ENCODE data around the gene THSD8.
"Not testable (repeated sequence)": the region's sequence is repeated elsewhere in the genome, so short reads cannot be mapped to it uniquely, and the experiment has no call there.

THSD8 gene

DNA sequence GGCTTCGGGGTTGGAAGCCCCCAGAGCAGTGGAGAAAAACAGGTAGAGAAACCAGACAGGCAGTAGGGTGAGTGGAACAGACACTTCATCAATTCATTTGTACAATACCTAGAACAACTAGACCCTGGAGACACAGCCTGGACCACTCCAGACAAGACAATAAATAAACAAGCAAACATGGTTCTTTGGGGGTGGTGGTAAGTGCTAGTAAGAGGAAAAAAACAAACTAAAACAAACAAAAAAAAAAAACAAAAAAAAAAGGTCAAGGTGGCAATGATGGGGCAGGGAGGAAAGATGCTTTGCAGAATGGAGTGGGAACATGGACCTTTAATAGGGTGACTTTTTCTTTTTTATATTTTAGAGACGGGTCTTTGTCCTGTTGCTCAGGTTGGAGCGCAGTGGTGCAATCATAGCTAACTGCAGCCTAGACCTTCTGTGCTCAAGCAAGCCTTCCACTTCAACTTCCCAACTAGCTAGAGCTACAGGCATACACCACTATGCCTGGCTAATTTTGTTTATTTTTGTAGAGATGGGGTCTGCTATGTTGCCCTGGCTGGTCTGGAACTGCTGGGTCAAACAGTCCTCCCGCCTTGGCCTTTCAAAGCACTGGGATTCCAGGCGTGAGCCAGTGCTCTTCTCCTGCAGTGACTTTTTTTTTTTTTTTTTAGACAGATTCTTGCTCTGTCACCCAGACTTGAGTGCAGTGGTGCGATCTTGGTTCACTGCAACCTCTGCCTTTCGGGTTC lies 7.5 kb upstream of the THSD8 start:
- no peak for DNase-seq
- Histone ChIP-seq H3K4me3 (peak overlapping the region; percentile 86 to 96), H3K27ac (peak overlapping the region; percentile 98 to 99), H3K27me3 (no peaks in the 10 kb centered on the region), H3K36me3 (peaks cover 9 to 24% (median 18%) of the 10 kb centered on the region in 3 donors), H3K4me1 (peaks cover 0 to 29% (median 20%) of the 10 kb centered on the region in 4 donors), H3K9me3 (no peaks in the 10 kb centered on the region)
- TF ChIP-seq, protein P1, sequence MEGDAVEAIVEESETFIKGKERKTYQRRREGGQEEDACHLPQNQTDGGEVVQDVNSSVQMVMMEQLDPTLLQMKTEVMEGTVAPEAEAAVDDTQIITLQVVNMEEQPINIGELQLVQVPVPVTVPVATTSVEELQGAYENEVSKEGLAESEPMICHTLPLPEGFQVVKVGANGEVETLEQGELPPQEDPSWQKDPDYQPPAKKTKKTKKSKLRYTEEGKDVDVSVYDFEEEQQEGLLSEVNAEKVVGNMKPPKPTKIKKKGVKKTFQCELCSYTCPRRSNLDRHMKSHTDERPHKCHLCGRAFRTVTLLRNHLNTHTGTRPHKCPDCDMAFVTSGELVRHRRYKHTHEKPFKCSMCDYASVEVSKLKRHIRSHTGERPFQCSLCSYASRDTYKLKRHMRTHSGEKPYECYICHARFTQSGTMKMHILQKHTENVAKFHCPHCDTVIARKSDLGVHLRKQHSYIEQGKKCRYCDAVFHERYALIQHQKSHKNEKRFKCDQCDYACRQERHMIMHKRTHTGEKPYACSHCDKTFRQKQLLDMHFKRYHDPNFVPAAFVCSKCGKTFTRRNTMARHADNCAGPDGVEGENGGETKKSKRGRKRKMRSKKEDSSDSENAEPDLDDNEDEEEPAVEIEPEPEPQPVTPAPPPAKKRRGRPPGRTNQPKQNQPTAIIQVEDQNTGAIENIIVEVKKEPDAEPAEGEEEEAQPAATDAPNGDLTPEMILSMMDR (IDR thresholded peaks at IDR 0.05), result peak in 1 of 2 experiments; percentile 3
- intact Hi-C loops (cut with DNase I; ENCODE audit: low total_unique reads), result loop anchor here (10.0 kb wide), 1 partner anchor 1050 kb away; no protein-coding TSS in a partner anchor

DNA sequence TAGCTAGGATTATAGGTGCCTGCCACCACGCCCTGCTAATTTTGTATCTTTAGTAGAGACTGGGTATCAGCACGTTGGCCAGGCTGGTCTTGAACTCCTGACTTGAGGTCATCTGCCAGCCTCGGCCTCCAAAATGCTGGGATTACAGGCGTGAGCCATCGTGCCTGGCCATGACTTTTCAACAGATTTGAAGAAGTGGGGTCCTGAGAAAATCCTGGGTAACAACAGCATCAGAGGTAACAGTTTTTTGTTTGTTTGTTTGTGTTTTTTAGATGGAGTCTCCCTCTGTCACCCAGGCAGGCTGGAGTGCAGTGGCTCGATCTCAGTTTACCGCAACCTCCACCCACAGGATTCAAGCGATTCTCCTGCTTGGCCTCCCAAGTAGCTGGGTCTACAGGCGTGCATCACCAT lies 6.9 kb upstream of the THSD8 start:
- no peak for DNase-seq
- Histone ChIP-seq H3K4me1 (peaks cover 0 to 28% (median 20%) of the 10 kb centered on the region in 4 donors), H3K4me3 (peak overlapping the region in 1 of 2 donors; percentile 96), H3K36me3 (peaks cover 12 to 30% (median 24%) of the 10 kb centered on the region in 3 donors), H3K27me3 (no peaks in the 10 kb centered on the region), H3K9me3 (no peaks in the 10 kb centered on the region), H3K27ac (peak overlapping the region; percentile 98 to 99)
- intact Hi-C loops (cut with DNase I; ENCODE audit: low total_unique reads), result loop anchor here (10.0 kb wide), 1 partner anchor 1050 kb away; no protein-coding TSS in a partner anchor
- TF ChIP-seq, protein P1 (IDR thresholded peaks at IDR 0.05), result no peak

DNA sequence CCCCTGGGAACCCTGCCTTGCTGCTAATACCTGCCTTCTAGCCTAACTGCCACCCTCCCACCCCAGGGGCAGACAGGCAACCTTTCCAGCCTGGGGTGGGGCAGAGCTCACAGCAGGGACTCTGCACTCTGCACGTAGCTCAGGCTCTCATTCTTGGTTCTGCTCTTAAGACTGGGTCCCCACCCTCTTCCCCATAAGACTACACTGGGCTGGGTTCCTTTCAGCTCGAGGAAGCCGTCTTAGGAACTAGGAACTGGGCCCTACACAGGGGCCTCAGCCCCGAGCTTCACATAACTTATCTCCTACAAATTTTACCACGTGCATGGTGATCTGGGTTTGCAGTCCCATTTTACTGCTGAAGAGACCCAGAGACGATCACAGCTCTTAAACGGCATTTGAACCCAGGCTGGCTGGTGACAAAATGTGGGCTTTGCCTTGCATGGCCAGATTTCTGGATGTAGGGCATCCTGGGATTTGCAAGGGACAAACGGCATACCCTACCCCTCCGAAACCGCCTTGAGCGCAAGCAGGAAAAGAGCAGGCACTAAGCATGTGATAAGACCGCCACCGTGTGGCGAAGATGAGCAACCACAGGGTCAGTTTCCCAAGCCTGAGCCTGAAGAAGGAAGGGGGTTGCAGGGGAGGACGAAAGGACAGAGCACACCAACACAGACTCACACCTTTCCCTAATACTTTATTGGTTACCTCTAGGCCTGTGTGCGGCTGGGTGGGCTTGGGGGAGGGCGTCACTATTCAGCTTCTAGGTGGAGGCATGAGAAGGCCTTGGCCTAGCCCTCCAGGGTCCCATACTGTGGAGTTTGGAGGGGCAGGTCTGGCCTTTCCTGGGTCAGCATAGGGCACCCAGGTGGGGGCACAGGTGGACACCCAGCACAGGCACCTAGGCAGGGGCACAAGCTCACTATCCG lies 5.5 kb upstream of the THSD8 start:
- peak overlapping the region; percentile 60 to 98 for H3K27ac ChIP-seq
- H3K9me3 ChIP-seq, result no peaks in the 10 kb centered on the region
- intact Hi-C loops (cut with DNase I; ENCODE audit: low total_unique reads), result loop anchor here (2.0 to 10.0 kb wide), 2 partner anchors 30 to 1048 kb away; no protein-coding TSS in a partner anchor
- peaks cover 0 to 32% (median 24%) of the 10 kb centered on the region in 4 donors for H3K4me1 ChIP-seq
- no peaks in the 10 kb centered on the region for H3K27me3 ChIP-seq
- DNase-seq, result peak in 1 of 2 donors; percentile 86
- H3K4me3 ChIP-seq, result no peak overlapping the region
- peaks cover 12 to 30% (median 28%) of the 10 kb centered on the region in 3 donors for H3K36me3 ChIP-seq
- TF ChIP-seq, protein P1 (IDR thresholded peaks at IDR 0.05), result peak; percentile 95 to 97

GRCh38 chr19:12797141-12797587 lies 4.7 kb upstream of the THSD8 start:
- no peaks in the 10 kb centered on the region for H3K9me3 ChIP-seq
- H3K4me1 ChIP-seq, result peaks cover 0 to 36% (median 28%) of the 10 kb centered on the region in 4 donors
- TF ChIP-seq, protein P1 (IDR thresholded peaks at IDR 0.05), result no peak
- intact Hi-C loops (cut with DNase I; ENCODE audit: low total_unique reads), result loop anchor here (2.0 to 10.0 kb wide), 2 partner anchors 30 to 1048 kb away; no protein-coding TSS in a partner anchor
- no peaks in the 10 kb centered on the region for H3K27me3 ChIP-seq
- H3K27ac ChIP-seq, result no peak overlapping the region
- DNase-seq, result no peak
- H3K36me3 ChIP-seq, result peaks cover 12 to 27% (median 25%) of the 10 kb centered on the region in 3 donors
- H3K4me3 ChIP-seq, result no peak overlapping the region

GRCh38 chr19:12797607-12798006 lies 4.3 kb upstream of the THSD8 start:
- not testable (repeated sequence) for H3K9me3 ChIP-seq, H3K27me3 ChIP-seq, H3K4me3 ChIP-seq, DNase-seq, H3K27ac ChIP-seq
- intact Hi-C loops (cut with DNase I; ENCODE audit: low total_unique reads), result loop anchor here (2.0 to 10.0 kb wide), 2 partner anchors 31 to 1047 kb away; no protein-coding TSS in a partner anchor
- H3K4me1 ChIP-seq, result peaks cover 0 to 40% (median 32%) of the 10 kb centered on the region in 4 donors
- H3K36me3 ChIP-seq, result peaks cover 12 to 22% (median 21%) of the 10 kb centered on the region in 3 donors
